HFF-Myc (cell line): ENCODE data around the gene GAK.

ENCODE experiments used
- DNase-seq: peaks from one replicate; pipeline ENCODE4 v3.0.0-alpha.2; 2011; ENCODE audit warnings: low read depth; ENCODE audit errors: extremely low read depth
- H3K4me3 ChIP-seq: replicated peaks from 2 replicates; pipeline ENCODE4 v1.5.1; 2011; ENCODE audit warnings: low read depth, mild to moderate bottlenecking, control low read depth, low read length
- CTCF ChIP-seq: IDR thresholded peaks from 2 replicates; pipeline ENCODE4 v1.5.1; 2012; ENCODE audit warnings: mild to moderate bottlenecking, low read depth, low read length, control low read depth; ENCODE audit errors: missing control alignments

Gene GAK

DNA sequence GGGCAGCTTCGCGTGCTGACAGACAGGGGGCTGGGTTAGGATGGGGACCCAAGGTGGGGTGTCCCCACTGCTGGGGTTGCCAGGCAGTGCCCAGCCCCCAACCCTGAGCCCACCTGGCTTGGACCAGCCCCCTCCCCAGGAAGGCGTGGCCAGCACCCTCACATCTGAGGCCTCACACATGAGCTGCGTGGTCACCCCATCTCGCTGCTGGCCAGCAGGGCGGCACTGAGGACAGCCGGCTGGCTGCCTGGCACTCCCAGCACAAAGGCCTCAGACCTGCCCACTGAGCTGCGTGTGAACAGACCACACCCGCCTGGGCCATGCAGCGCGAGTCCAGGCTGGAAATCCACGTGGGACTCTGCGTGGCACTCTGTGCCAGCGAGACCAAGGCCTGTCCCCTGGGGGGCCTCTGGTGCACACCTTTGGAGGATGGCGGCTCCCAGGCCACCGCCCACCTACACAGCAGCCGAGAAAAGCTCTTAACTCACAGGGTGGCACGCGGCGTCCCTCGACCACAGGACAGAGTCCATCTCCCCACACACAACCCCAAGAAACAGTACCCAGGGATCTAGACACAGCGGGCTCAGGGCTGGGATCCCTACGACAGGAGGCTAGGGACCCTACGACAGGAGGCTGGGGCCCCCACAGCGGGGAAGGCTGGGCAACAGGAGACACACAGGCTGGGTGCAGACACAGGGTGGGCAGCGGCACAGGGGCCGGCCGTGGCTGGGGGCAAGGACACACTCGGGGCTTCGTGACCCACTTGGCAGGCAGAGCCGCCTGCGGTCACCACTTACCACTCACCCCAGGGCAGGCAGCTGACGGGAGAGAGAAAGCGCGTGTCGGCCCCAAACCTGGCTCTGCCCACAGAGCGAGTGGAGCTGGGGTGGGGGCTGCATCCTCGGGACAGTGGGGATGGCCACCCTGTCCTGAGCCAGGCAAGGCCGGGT lies 31.4 kb upstream of the GAK start:
- H3K4me3 ChIP-seq = no peak overlapping the region
- TF ChIP-seq CTCF = no peak
- no peak for DNase-seq

DNA sequence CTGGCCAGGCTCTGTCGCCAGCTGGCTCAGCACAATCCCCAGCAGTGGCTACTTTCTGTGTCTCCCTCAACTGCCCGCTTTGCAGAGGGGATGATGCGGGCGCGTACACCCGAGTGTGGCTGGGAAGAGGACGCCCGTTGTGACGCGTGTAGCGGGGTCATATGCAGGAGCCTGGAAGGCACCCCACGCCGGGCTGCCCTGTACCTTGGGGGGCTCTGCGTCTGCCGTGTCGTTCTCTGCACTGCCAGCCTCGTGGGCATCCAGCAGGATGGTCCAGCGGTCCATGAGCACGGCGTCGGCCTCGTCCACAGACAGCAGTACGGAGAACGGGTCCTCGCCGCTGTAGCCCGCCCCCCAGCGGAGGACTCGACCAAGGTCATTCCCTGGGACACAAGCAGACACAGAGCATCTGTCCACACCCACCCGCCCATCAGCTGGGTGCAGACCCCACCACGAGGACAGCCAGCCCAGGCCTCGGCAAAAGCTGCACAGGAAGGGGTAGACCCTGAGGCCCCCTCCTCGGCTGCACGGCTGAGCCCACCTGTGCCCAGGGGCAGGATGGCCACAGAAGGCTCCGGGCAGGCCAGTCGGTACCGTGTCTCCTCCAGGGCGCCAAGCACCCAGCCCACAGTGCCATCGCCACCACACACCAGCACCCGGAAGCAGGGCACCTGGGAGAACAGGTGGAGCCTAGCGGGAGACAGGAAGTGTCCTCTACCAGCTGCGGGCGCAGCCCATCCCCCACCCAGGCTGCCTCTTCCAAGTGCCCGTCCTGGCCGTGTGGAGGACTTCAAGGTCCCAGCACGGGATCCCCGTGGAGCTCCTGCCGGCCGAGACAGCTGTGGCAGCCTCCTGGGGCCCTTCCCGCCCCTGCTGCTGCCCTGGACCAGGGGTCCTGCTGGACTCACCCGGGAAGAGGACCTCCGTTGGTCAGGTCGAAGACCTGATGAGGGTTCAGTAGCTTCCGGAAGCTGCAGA lies 30.4 kb upstream of the GAK start:
- no peak for DNase-seq
- H3K4me3 ChIP-seq = no peak overlapping the region
- no peak for TF ChIP-seq CTCF

DNA sequence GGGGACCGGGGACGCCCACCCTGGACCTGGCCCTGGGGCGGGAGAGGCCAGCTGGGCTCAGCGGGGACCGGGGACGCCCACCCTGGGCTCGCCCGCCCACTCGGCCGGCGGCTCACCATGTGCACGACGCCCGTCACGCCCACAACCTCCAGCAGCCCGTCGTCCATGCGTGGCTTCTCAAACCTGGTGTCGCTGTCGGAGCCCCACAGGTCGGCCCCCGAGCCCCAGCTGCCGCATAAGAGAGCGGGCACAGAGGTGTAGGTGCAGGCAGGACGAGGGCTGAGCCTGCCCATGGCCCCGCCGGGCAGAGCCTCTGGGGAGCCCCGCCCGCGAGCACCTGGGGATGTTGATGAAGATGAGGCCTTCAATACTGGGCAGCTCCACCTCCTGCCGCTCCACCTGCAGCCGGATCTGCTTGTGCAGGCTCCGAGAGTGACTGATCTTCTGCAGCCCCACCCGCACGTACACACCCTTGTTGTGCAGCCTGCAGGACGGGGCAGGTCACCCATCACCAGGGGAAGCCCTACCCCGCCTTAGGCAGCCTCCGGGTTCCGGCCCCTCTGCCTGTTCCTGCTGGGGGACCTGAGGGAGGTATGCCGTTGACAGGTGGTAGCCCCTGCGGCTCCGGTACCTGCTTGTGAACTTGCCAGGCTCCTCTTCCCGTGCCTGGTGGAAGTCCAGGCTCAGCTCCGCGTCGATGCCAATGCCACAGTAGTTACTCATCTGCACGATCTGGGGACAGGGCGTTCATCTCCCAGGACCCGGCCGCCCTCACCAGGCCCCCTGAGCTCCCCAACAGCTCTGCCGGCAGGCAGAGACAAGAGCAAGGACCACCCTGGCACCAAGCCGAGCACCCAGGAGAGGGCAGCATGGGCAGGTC lies 29.5 kb upstream of the GAK start:
- no peak overlapping the region for H3K4me3 ChIP-seq
- no peak for TF ChIP-seq CTCF
- DNase-seq = no peak

DNA sequence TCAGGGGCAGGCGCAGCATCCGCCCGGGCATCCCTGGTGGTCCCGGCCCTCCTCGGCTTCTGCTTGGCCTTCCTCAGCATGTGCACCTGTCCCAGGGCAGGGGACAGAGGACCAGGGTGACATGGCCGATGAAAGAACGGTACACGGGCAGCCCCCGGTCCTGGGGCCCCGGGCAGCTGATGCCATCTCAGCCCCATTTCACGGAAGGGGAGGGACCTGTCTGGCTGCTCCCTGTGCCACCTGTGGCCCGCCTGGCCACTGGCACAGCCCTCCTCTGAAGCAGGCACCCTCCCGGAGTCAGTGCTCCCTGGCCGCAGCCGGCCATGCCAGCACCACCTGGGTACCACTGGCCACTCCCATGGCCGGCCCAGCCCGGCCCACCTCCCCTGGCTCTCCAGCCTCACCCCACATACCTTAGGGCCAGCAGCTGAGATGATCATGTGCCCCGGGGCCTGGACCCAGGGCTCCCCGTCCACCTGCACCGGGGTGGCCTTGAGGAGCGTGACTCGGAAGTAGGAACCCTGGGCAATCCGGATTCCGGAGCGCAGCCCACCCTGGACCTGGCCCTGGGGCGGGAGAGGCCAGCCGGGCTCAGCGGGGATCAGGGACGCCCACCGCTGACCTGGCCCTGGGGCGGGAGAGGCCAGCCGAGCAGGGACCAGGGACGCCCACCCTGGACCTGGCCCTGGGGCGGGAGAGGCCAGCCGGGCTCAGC lies 28.7 kb upstream of the GAK start:
- no peak for TF ChIP-seq CTCF
- H3K4me3 ChIP-seq = no peak overlapping the region
- DNase-seq = no peak

DNA sequence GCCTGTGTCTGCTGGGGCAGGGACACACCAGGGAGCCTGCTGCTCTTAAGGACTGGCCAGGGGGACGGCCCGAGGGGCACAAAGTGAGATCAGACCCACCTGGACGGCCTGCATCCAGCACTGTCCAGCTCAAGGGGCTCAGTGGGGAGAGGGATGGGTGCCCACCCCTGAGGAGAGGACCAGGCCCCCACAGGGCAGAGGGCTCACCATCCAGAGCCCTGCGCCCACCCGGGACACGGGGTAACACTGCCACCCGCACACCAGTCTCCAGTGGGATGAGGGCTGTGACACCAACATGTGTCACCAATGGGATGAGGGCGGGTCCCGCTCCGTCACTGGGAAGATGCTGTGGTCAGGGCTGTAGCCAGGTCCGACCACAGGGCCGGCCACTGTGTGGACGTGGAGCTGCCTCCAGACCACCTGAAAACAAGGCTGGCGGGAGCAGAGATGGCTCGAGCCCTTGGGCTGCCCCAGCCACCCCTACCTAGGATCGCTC lies 28.1 kb upstream of the GAK start:
- no peak overlapping the region for H3K4me3 ChIP-seq
- TF ChIP-seq CTCF = no peak
- no peak for DNase-seq
